ENCODE measurements around the gene HBD.

DNA sequence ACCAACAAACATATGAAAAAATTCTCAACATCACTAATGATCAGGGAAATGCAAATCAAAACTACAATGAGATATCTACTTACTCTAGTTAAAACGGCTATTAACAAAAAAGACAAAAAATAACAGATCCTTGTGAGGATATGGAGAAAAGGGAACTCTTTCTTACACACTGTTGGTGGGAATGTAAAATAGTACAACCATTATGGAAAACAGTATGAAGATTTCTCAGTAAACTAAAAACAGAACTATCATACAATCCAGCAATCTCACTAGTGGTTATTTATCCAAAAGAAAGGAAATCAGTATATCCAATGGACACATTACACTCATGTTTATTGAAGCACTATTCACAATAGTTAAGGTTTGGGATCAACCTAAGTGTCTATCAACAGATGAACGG is 31.5 kb upstream of the HBD start:
- TF ChIP-seq, protein P1, sequence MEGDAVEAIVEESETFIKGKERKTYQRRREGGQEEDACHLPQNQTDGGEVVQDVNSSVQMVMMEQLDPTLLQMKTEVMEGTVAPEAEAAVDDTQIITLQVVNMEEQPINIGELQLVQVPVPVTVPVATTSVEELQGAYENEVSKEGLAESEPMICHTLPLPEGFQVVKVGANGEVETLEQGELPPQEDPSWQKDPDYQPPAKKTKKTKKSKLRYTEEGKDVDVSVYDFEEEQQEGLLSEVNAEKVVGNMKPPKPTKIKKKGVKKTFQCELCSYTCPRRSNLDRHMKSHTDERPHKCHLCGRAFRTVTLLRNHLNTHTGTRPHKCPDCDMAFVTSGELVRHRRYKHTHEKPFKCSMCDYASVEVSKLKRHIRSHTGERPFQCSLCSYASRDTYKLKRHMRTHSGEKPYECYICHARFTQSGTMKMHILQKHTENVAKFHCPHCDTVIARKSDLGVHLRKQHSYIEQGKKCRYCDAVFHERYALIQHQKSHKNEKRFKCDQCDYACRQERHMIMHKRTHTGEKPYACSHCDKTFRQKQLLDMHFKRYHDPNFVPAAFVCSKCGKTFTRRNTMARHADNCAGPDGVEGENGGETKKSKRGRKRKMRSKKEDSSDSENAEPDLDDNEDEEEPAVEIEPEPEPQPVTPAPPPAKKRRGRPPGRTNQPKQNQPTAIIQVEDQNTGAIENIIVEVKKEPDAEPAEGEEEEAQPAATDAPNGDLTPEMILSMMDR (IDR thresholded peaks at IDR 0.05) = no peak
- TF ChIP-seq MAZ (IDR thresholded peaks at IDR 0.05; ENCODE audit: borderline replicate concordance, low read depth, low read length) = no peak
- no peak for TF ChIP-seq BHLHE40 (IDR thresholded peaks at IDR 0.05; ENCODE audit: low read depth, low read length)
- TF ChIP-seq CHD2 (IDR thresholded peaks at IDR 0.05; ENCODE audit: low read length, partially characterized antibody) = no peak
- TF ChIP-seq, protein P2, sequence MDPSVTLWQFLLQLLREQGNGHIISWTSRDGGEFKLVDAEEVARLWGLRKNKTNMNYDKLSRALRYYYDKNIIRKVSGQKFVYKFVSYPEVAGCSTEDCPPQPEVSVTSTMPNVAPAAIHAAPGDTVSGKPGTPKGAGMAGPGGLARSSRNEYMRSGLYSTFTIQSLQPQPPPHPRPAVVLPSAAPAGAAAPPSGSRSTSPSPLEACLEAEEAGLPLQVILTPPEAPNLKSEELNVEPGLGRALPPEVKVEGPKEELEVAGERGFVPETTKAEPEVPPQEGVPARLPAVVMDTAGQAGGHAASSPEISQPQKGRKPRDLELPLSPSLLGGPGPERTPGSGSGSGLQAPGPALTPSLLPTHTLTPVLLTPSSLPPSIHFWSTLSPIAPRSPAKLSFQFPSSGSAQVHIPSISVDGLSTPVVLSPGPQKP (IDR thresholded peaks at IDR 0.05; ENCODE audit: low read depth, low read length) = no peak
- no peak for TF ChIP-seq POLR2A (IDR thresholded peaks at IDR 0.05; ENCODE audit: low read length)
- no peak for TF ChIP-seq NFE2L2 (conservative IDR thresholded peaks at IDR 0.05; ENCODE audit: low read length)
- TF ChIP-seq TP53 (CRISPR knock-in tag; IDR thresholded peaks at IDR 0.05) = no peak
- TF ChIP-seq GATA3 (IDR thresholded peaks at IDR 0.05; ENCODE audit: borderline replicate concordance) = no peak
- TF ChIP-seq HOXA7 (CRISPR knock-in tag; IDR thresholded peaks at IDR 0.05) = no peak
- TF ChIP-seq CEBPB (IDR thresholded peaks at IDR 0.05) = no peak
- no peak for TF ChIP-seq EHF (CRISPR knock-in tag; IDR thresholded peaks at IDR 0.05)

Data from A549 (cell line).